Measurements from ENCODE around the gene SPDYE1. TPM values are rescaled to one million over a fixed set of nuclear protein-coding genes. Genes with fewer than 3 reads are reported as not detected.

SPDYE1 gene
- total and polyA plus RNA-seq, 4 experiments from 2014 or later = 0.17 to 0.49 TPM; not detected in 2

GRCh38 chr7:44044315-44045225 is 46.9 kb downstream of the SPDYE1 start, which contains the start of gene DBNL:
TSS of gene DBNL (plus strand) at chr7:44044702. CDS start at chr7:44044738, 36 bp downstream.
- H3K4me3 Mint-ChIP-seq = peak within 1 kb of the TSS; percentile 89 to 96 (median 93)
- peak within 1 kb of the TSS; percentile 94 to 98 (median 96) for H3K27ac Mint-ChIP-seq
- peak; percentile 79 to 91 (median 82) for DNase-seq
- POLR2A ChIA-PET (ENCODE audit: partially characterized antibody) = interaction anchor here (0.6 to 11.9 kb wide), 16 partner anchors 9 to 841 kb away, joined by 3 to 119 read pairs (median 4); partner anchors contain the start of genes DDX56, NUDCD3, PGAM2 and POLD2
- Histone ChIP-seq H3K9me3 (ENCODE audit: control insufficient read depth in 1 of 2, low read length in 2 of 2) (no peaks in the 10 kb centered on the region), H3K4me3 (ENCODE audit: low read length in 2 of 2) (peak within 1 kb of the TSS; percentile 89 to 94), H3K4me1 (ENCODE audit: insufficient read depth, low read length) (peaks cover 57% of the 10 kb centered on the region), H3K27me3 (ENCODE audit: insufficient read depth, low read length) (no peaks in the 10 kb centered on the region), H3K27ac (ENCODE audit: low read depth, low read length) (peak within 1 kb of the TSS; percentile 96), H3K36me3 (ENCODE audit: insufficient read depth, low read length) (peaks cover 2% of the 10 kb centered on the region)
- intact Hi-C loops (cut with micrococcal nuclease) = loop anchor here (1.0 kb wide), 2 partner anchors 25 to 38 kb away; partner anchors contain the start of gene POLM
- peaks cover 12 to 32% of the 10 kb centered on the region in 2 donors for H3K36me3 Mint-ChIP-seq
- no peaks in the 10 kb centered on the region for H3K9me3 Mint-ChIP-seq
- peaks cover 32 to 66% (median 50%) of the 10 kb centered on the region in 4 donors for H3K4me1 Mint-ChIP-seq
- CTCF ChIA-PET (ENCODE audit: partially characterized antibody) = interaction anchor here (0.7 to 2.9 kb wide), 4 partner anchors 20 to 522 kb away, joined by 3 to 15 read pairs (median 4); no protein-coding TSS in a partner anchor
- no peaks in the 10 kb centered on the region for H3K27me3 Mint-ChIP-seq

GRCh38 chr7:44045226-44046014 is 47.7 kb downstream of the SPDYE1 start:
- peaks cover 18 to 40% of the 10 kb centered on the region in 2 donors for H3K36me3 Mint-ChIP-seq
- intact Hi-C loops (cut with micrococcal nuclease) = no loop called here

GRCh38 chr7:44046321-44047061 is 48.8 kb downstream of the SPDYE1 start:
- peaks cover 71% of the 10 kb centered on the region for H3K4me1 ChIP-seq (ENCODE audit: insufficient read depth, low read length)
- ChIA-PET POLR2A (ENCODE audit: partially characterized antibody) (interaction anchor here (0.6 to 11.9 kb wide), 3 partner anchors 10 to 53 kb away, joined by 3 to 119 read pairs (median 7); partner anchors contain the start of gene PGAM2), CTCF (ENCODE audit: partially characterized antibody) (interaction anchor here (2.9 kb wide), 1 partner anchor 27 kb away, joined by 15 read pairs; no protein-coding TSS in a partner anchor)
- no peaks in the 10 kb centered on the region for H3K9me3 ChIP-seq (ENCODE audit: control insufficient read depth in 1 of 2, low read length in 2 of 2)
- H3K4me3 Mint-ChIP-seq = peak overlapping the region; percentile 89 to 96 (median 93)
- intact Hi-C loops (cut with micrococcal nuclease) = no loop called here
- H3K27me3 Mint-ChIP-seq = no peaks in the 10 kb centered on the region
- peaks cover 21% of the 10 kb centered on the region for H3K36me3 ChIP-seq (ENCODE audit: insufficient read depth, low read length)
- no peaks in the 10 kb centered on the region for H3K27me3 ChIP-seq (ENCODE audit: insufficient read depth, low read length)
- H3K27ac Mint-ChIP-seq = peak overlapping the region; percentile 94 to 98 (median 96)
- peak overlapping the region; percentile 96 for H3K27ac ChIP-seq (ENCODE audit: low read depth, low read length)
- peak; percentile 31 to 81 (median 44) for DNase-seq
- no peaks in the 10 kb centered on the region for H3K9me3 Mint-ChIP-seq
- H3K4me3 ChIP-seq (ENCODE audit: low read length in 2 of 2) = peak overlapping the region in 1 of 2 donors; percentile 89
- H3K4me1 Mint-ChIP-seq = peaks cover 39 to 78% (median 65%) of the 10 kb centered on the region in 4 donors
- peaks cover 27 to 51% of the 10 kb centered on the region in 2 donors for H3K36me3 Mint-ChIP-seq

More at GRCh38 chr7:44045226-44046014, 47.7 kb downstream of the SPDYE1 start:
- H3K4me1 ChIP-seq (ENCODE audit: insufficient read depth, low read length) = peaks cover 65% of the 10 kb centered on the region
- DNase-seq = no peak
- H3K27me3 ChIP-seq (ENCODE audit: insufficient read depth, low read length) = no peaks in the 10 kb centered on the region
- peak overlapping the region; percentile 89 to 96 (median 93) for H3K4me3 Mint-ChIP-seq
- no peaks in the 10 kb centered on the region for H3K9me3 ChIP-seq (ENCODE audit: control insufficient read depth in 1 of 2, low read length in 2 of 2)
- peaks cover 10% of the 10 kb centered on the region for H3K36me3 ChIP-seq (ENCODE audit: insufficient read depth, low read length)
- peak overlapping the region; percentile 96 for H3K27ac ChIP-seq (ENCODE audit: low read depth, low read length)
- ChIA-PET POLR2A (ENCODE audit: partially characterized antibody) (interaction anchor here (1.0 to 11.9 kb wide), 7 partner anchors 8 to 445 kb away, joined by 3 to 119 read pairs (median 10); partner anchors contain the start of genes NUDCD3 and PGAM2), CTCF (ENCODE audit: partially characterized antibody) (interaction anchor here (1.1 to 2.9 kb wide), 3 partner anchors 19 to 36 kb away, joined by 4 to 15 read pairs (median 5); no protein-coding TSS in a partner anchor)
- no peaks in the 10 kb centered on the region for H3K9me3 Mint-ChIP-seq
- H3K4me3 ChIP-seq (ENCODE audit: low read length in 2 of 2) = peak overlapping the region; percentile 89 to 94
- H3K27me3 Mint-ChIP-seq = no peaks in the 10 kb centered on the region
- H3K27ac Mint-ChIP-seq = peak overlapping the region; percentile 94 to 98 (median 96)
- peaks cover 32 to 74% (median 59%) of the 10 kb centered on the region in 4 donors for H3K4me1 Mint-ChIP-seq

GRCh38 chr7:44048031-44048795 is 50.5 kb downstream of the SPDYE1 start:
- H3K4me3 ChIP-seq (ENCODE audit: low read length in 2 of 2) = no peak overlapping the region
- H3K27ac Mint-ChIP-seq = peak overlapping the region; percentile 25 to 94 (median 63)
- H3K27ac ChIP-seq (ENCODE audit: low read depth, low read length) = peak overlapping the region; percentile 8
- no peaks in the 10 kb centered on the region for H3K9me3 Mint-ChIP-seq
- peaks cover 34% of the 10 kb centered on the region for H3K36me3 ChIP-seq (ENCODE audit: insufficient read depth, low read length)
- no peaks in the 10 kb centered on the region for H3K27me3 Mint-ChIP-seq
- CTCF ChIA-PET (ENCODE audit: partially characterized antibody) = interaction anchor here (0.7 to 1.8 kb wide), 3 partner anchors 29 to 157 kb away, joined by 3 to 6 read pairs (median 4); no protein-coding TSS in a partner anchor
- H3K9me3 ChIP-seq (ENCODE audit: control insufficient read depth in 1 of 2, low read length in 2 of 2) = no peaks in the 10 kb centered on the region
- H3K4me1 Mint-ChIP-seq = peaks cover 41 to 89% (median 76%) of the 10 kb centered on the region in 4 donors
- POLR2A ChIA-PET (ENCODE audit: partially characterized antibody) = interaction anchor here (11.9 kb wide), 1 partner anchor 17 kb away, joined by 119 read pairs; the partner anchor contains the start of gene PGAM2
- no peak for DNase-seq
- H3K4me1 ChIP-seq (ENCODE audit: insufficient read depth, low read length) = peaks cover 75% of the 10 kb centered on the region
- no peaks in the 10 kb centered on the region for H3K27me3 ChIP-seq (ENCODE audit: insufficient read depth, low read length)
- peak overlapping the region in 3 of 8 donors; percentile 17 to 93 (median 57) for H3K4me3 Mint-ChIP-seq
- peaks cover 38 to 64% of the 10 kb centered on the region in 2 donors for H3K36me3 Mint-ChIP-seq
- intact Hi-C loops (cut with micrococcal nuclease) = no loop called here

- no peak for DNase-seq
- CTCF ChIA-PET (ENCODE audit: partially characterized antibody) = no interaction called here
- no peaks in the 10 kb centered on the region for H3K9me3 Mint-ChIP-seq
- POLR2A ChIA-PET (ENCODE audit: partially characterized antibody) = interaction anchor here (11.9 kb wide), 1 partner anchor 15 kb away, joined by 119 read pairs; the partner anchor contains the start of gene PGAM2
- peak overlapping the region in 3 of 8 donors; percentile 17 to 31 (median 28) for H3K4me3 Mint-ChIP-seq
- H3K4me3 ChIP-seq (ENCODE audit: low read length in 2 of 2) = no peak overlapping the region
- intact Hi-C loops (cut with micrococcal nuclease) = no loop called here
- H3K4me1 ChIP-seq (ENCODE audit: insufficient read depth, low read length) = peaks cover 69% of the 10 kb centered on the region
- no peak overlapping the region for H3K27ac ChIP-seq (ENCODE audit: low read depth, low read length)
- H3K4me1 Mint-ChIP-seq = peaks cover 40 to 82% (median 67%) of the 10 kb centered on the region in 4 donors
- H3K27ac Mint-ChIP-seq = peak overlapping the region; percentile 58 to 80 (median 73)
- no peaks in the 10 kb centered on the region for H3K27me3 ChIP-seq (ENCODE audit: insufficient read depth, low read length)
- H3K36me3 Mint-ChIP-seq = peaks cover 42 to 67% of the 10 kb centered on the region in 2 donors
- no peaks in the 10 kb centered on the region for H3K9me3 ChIP-seq (ENCODE audit: control insufficient read depth in 1 of 2, low read length in 2 of 2)
- peaks cover 48% of the 10 kb centered on the region for H3K36me3 ChIP-seq (ENCODE audit: insufficient read depth, low read length)
- no peaks in the 10 kb centered on the region for H3K27me3 Mint-ChIP-seq
Observed at GRCh38 chr7:44050121-44050914, 52.6 kb downstream of the SPDYE1 start.
